Measurements from ENCODE around the gene IFITM5.
"Not testable (repeated sequence)": the region's sequence is repeated elsewhere in the genome, so short reads cannot be mapped to it uniquely, and the experiment has no call there.

The IFITM5 gene

GRCh38 chr11:299081-299891, at the start of gene IFITM5:
IFITM5 (minus strand) TSS chr11:299526; CDS start chr11:299490, 36 bp downstream.
- no peak for DNase-seq (ENCODE audit: low read depth in 1 of 2, low spot score in 1 of 2)

GRCh38 chr11:346529-346928, 47.2 kb upstream of the IFITM5 start:
- no peak for DNase-seq (ENCODE audit: low read depth in 1 of 2, low spot score in 1 of 2)

- DNase-seq (ENCODE audit: low read depth in 1 of 2, low spot score in 1 of 2) = no peak
Observed at GRCh38 chr11:344836-345578, 45.7 kb upstream of the IFITM5 start.

GRCh38 chr11:342328-342727, 43.0 kb upstream of the IFITM5 start:
- DNase-seq (ENCODE audit: low read depth in 1 of 2, low spot score in 1 of 2) = no peak

- no peak for DNase-seq (ENCODE audit: low read depth in 1 of 2, low spot score in 1 of 2)
Observed at GRCh38 chr11:340539-341512, 41.5 kb upstream of the IFITM5 start.

GRCh38 chr11:339963-340362, 40.6 kb upstream of the IFITM5 start:
- no peak for DNase-seq (ENCODE audit: low read depth in 1 of 2, low spot score in 1 of 2)

- no peak for DNase-seq (ENCODE audit: low read depth in 1 of 2, low spot score in 1 of 2)
Observed at GRCh38 chr11:337711-338110, 38.4 kb upstream of the IFITM5 start.

- no peak for DNase-seq (ENCODE audit: low read depth in 1 of 2, low spot score in 1 of 2)
Observed at GRCh38 chr11:336659-337198, 37.4 kb upstream of the IFITM5 start.

GRCh38 chr11:335779-336658, 36.7 kb upstream of the IFITM5 start:
- DNase-seq (ENCODE audit: low read depth in 1 of 2, low spot score in 1 of 2) = no peak

- no peak for DNase-seq (ENCODE audit: low read depth in 1 of 2, low spot score in 1 of 2)
Observed at GRCh38 chr11:334264-334994, 35.1 kb upstream of the IFITM5 start.

GRCh38 chr11:333616-334263, 34.4 kb upstream of the IFITM5 start:
- not testable (repeated sequence) for DNase-seq (ENCODE audit: low read depth in 1 of 2, low spot score in 1 of 2)

GRCh38 chr11:332651-333480, 33.5 kb upstream of the IFITM5 start:
- DNase-seq (ENCODE audit: low read depth in 1 of 2, low spot score in 1 of 2) = no peak

- no peak for DNase-seq (ENCODE audit: low read depth in 1 of 2, low spot score in 1 of 2)
Observed at GRCh38 chr11:331358-332060, 32.2 kb upstream of the IFITM5 start.

- DNase-seq (ENCODE audit: low read depth in 1 of 2, low spot score in 1 of 2) = no peak
Observed at GRCh38 chr11:330694-331357, 31.5 kb upstream of the IFITM5 start.

GRCh38 chr11:330307-330693, 31.0 kb upstream of the IFITM5 start:
- no peak for DNase-seq (ENCODE audit: low read depth in 1 of 2, low spot score in 1 of 2)

- no peak for DNase-seq (ENCODE audit: low read depth in 1 of 2, low spot score in 1 of 2)
Observed at GRCh38 chr11:329886-330253, 30.5 kb upstream of the IFITM5 start.

Measured in activated T-helper 1 cell treated with anti-CD3 and anti-CD28 coated beads, Interleukin-2, amount 50 U/mL, for 16 hours (primary cell).